HepG2 (cell line): Measurements from ENCODE around the gene FGGY. TPM values are rescaled to one million over a fixed set of nuclear protein-coding genes. Genes with fewer than 3 reads are reported as not detected.

Experiments
- CREB1 ChIP-seq, 2 experiments: fragments of 450-650 bp in 1 of 2; IDR thresholded peaks; 2 replicates each; pipeline ENCODE4 v1.6.1; 2016 to 2017; ENCODE audit warnings: control low read depth in 1 of 2, mild to moderate bottlenecking in 1 of 2, missing compliant biosample characterization in 1 of 2, missing genetic modification characterization in 1 of 2
- CSRNP2 ChIP-seq: sonication (generic); formaldehyde crosslinking; conservative IDR thresholded peaks from 2 replicates; pipeline ENCODE4 v1.8.0; 2022; ENCODE audit warnings: low read depth, missing genetic modification reagents
- HDAC2 ChIP-seq: sonication (generic); formaldehyde crosslinking; IDR thresholded peaks from 2 replicates; pipeline ENCODE4 v1.4.0; 2020; ENCODE audit warnings: missing genetic modification reagents
- MED1 ChIP-seq: sonication (generic); formaldehyde crosslinking; IDR thresholded peaks from 2 replicates; pipeline ENCODE4 v1.4.0; 2020; ENCODE audit warnings: missing genetic modification reagents
- PLRG1 ChIP-seq: fragments of 450-650 bp; conservative IDR thresholded peaks from 2 replicates; pipeline ENCODE4 v1.6.1; 2016
- REL ChIP-seq: sonication (generic); formaldehyde crosslinking; conservative IDR thresholded peaks from 2 replicates; pipeline ENCODE4 v1.8.0; 2022; ENCODE audit warnings: mild to moderate bottlenecking, missing genetic modification reagents, moderate library complexity
- SRSF9 ChIP-seq: fragments of 200-400 bp; formaldehyde crosslinking; IDR thresholded peaks from 2 replicates; pipeline ENCODE4 v1.6.1; 2018; ENCODE audit warnings: borderline replicate concordance, mild to moderate bottlenecking, low read depth, low read length; ENCODE audit not compliant: insufficient read depth, poor library complexity, severe bottlenecking
- TAF1 ChIP-seq: sonication (generic); formaldehyde crosslinking; IDR thresholded peaks from 2 replicates; pipeline ENCODE4 v1.4.0; 2020; ENCODE audit warnings: missing genetic modification reagents
- TFAP4 ChIP-seq: sonication (generic); IDR thresholded peaks from 2 replicates; pipeline ENCODE4 v1.6.1; 2016; ENCODE audit warnings: low read depth, borderline replicate concordance
- ZBTB2 ChIP-seq: sonication (generic); formaldehyde crosslinking; IDR thresholded peaks from 2 replicates; pipeline ENCODE4 v1.8.0; 2022; ENCODE audit warnings: low read depth, missing genetic modification reagents
- ZMYM3 ChIP-seq: sonication (generic); formaldehyde crosslinking; IDR thresholded peaks from 2 replicates; pipeline ENCODE4 v1.5.1; 2020; ENCODE audit warnings: mild to moderate bottlenecking, missing genetic modification reagents
- ZNF224 ChIP-seq: sonication (generic); formaldehyde crosslinking; IDR thresholded peaks from 2 replicates; pipeline ENCODE4 v1.5.0; 2020; ENCODE audit warnings: mild to moderate bottlenecking, missing genetic modification reagents
- ZNF543 ChIP-seq: sonication (generic); formaldehyde crosslinking; IDR thresholded peaks from 2 replicates; pipeline ENCODE4 v1.4.0; 2020; ENCODE audit warnings: mild to moderate bottlenecking, missing genetic modification reagents
- ZNF724P ChIP-seq: sonication (generic); formaldehyde crosslinking; IDR thresholded peaks from 2 replicates; pipeline ENCODE4 v1.8.0; 2022; ENCODE audit warnings: missing genetic modification reagents, borderline replicate concordance
- ZNF775 ChIP-seq: sonication (generic); formaldehyde crosslinking; IDR thresholded peaks from 2 replicates; pipeline ENCODE4 v1.4.0; 2020; ENCODE audit warnings: missing genetic modification reagents, mild to moderate bottlenecking, moderate library complexity, borderline replicate concordance
- ZNF879 ChIP-seq: sonication (generic); formaldehyde crosslinking; IDR thresholded peaks from 2 replicates; pipeline ENCODE4 v1.8.1; 2023; ENCODE audit warnings: missing genetic modification reagents
- polyA plus RNA-seq, 8 experiments: library from polyadenylated mRNA; depleted of rRNA in 3 of 8; stranded (reverse) in 7 of 8; unstranded in 1 of 8; fragments of >200 nt; fragmentation: Illumina TruSeq in 4 of 8; extraction: Trizol in 4 of 8; gene quantifications; 2 replicates each; pipeline versions ENCODE4 v1.2.1 to v1.2.3, GENCODE V29; 2011 to 2016; ENCODE audit warnings: low read depth in 4 of 8, missing spikeins in 1 of 8, mixed read lengths in 1 of 8; ENCODE audit not compliant: insufficient read depth in 1 of 8
- total RNA-seq, 5 experiments: library from RNA; depleted of rRNA; stranded (reverse); fragments of >200 nt; fragmentation: Illumina TruSeq; extraction: Trizol; gene quantifications; 2 replicates each; pipeline ENCODE4 v1.2.3, GENCODE V29; 2016; ENCODE audit warnings: low read depth in 1 of 5
- TF ChIP-seq, protein P1 (sequence below): sonication (generic); formaldehyde crosslinking; conservative IDR thresholded peaks from 2 replicates; pipeline ENCODE4 v1.8.0; 2022; ENCODE audit warnings: missing genetic modification reagents
- TF ChIP-seq, protein P2 (sequence below): IDR thresholded peaks from 2 replicates; pipeline ENCODE4 v1.6.1; 2012; ENCODE audit warnings: inconsistent platforms
- TF ChIP-seq, protein P3 (sequence below): sonication (generic); formaldehyde crosslinking; IDR thresholded peaks from 2 replicates; pipeline ENCODE4 v1.4.0; 2020; ENCODE audit warnings: missing genetic modification reagents

FGGY gene
- total and polyA plus RNA-seq, 2 of the 13 experiments (the other 11 are each of a cell fraction or from before 2014, with no cell fraction given) = 15.7 to 27.5 TPM

DNA sequence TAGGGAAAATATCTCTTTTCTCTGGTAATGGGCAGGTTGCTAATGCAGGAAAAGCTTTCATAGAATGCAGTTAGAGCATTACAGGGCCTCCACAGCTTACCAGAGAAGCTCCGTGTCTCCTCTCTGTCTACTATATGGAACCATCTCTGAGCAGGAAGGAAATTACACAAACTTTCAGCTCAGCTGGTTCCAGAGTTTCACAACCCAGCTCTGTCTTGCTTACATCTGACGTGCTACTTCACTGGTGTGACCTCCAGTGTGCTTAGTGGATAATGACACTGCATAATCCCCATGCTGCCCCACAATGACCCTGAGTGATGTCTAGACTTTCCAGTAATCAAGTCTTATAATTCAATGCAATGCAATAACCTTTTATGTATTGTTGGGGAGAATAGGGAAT, 4.3 kb upstream of the FGGY start (continued):
- TF ChIP-seq REL (CRISPR knock-in tag) = no peak
- TF ChIP-seq PLRG1 = no peak
- TF ChIP-seq SRSF9 = no peak
- TF ChIP-seq TFAP4 = peak; percentile 98
- TF ChIP-seq, protein P1, sequence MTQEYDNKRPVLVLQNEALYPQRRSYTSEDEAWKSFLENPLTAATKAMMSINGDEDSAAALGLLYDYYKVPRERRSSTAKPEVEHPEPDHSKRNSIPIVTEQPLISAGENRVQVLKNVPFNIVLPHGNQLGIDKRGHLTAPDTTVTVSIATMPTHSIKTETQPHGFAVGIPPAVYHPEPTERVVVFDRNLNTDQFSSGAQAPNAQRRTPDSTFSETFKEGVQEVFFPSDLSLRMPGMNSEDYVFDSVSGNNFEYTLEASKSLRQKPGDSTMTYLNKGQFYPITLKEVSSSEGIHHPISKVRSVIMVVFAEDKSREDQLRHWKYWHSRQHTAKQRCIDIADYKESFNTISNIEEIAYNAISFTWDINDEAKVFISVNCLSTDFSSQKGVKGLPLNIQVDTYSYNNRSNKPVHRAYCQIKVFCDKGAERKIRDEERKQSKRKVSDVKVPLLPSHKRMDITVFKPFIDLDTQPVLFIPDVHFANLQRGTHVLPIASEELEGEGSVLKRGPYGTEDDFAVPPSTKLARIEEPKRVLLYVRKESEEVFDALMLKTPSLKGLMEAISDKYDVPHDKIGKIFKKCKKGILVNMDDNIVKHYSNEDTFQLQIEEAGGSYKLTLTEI (CRISPR knock-in tag) = no peak
- TF ChIP-seq ZMYM3 = no peak
- TF ChIP-seq CREB1 (IDR thresholded peaks at IDR 0.05) = peak; percentile 72
- peak; percentile 83 for TF ChIP-seq CREB1 (CRISPR knock-in tag; IDR thresholded peaks at IDR 0.05)
- peak; percentile 34; the same call in 1 of the 2 replicates for TF ChIP-seq HDAC2 (CRISPR knock-in tag)
- no peak for TF ChIP-seq ZNF724P (CRISPR knock-in tag)
- TF ChIP-seq ZNF879 (CRISPR knock-in tag) = no peak
- no peak for TF ChIP-seq ZNF224 (CRISPR knock-in tag)
- TF ChIP-seq, protein P2, sequence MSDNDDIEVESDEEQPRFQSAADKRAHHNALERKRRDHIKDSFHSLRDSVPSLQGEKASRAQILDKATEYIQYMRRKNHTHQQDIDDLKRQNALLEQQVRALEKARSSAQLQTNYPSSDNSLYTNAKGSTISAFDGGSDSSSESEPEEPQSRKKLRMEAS = peak; percentile 20; the same call in 1 of the 2 replicates
- TF ChIP-seq ZBTB2 (CRISPR knock-in tag) = no peak
- TF ChIP-seq MED1 = peak; percentile 67
- TF ChIP-seq, protein P3, sequence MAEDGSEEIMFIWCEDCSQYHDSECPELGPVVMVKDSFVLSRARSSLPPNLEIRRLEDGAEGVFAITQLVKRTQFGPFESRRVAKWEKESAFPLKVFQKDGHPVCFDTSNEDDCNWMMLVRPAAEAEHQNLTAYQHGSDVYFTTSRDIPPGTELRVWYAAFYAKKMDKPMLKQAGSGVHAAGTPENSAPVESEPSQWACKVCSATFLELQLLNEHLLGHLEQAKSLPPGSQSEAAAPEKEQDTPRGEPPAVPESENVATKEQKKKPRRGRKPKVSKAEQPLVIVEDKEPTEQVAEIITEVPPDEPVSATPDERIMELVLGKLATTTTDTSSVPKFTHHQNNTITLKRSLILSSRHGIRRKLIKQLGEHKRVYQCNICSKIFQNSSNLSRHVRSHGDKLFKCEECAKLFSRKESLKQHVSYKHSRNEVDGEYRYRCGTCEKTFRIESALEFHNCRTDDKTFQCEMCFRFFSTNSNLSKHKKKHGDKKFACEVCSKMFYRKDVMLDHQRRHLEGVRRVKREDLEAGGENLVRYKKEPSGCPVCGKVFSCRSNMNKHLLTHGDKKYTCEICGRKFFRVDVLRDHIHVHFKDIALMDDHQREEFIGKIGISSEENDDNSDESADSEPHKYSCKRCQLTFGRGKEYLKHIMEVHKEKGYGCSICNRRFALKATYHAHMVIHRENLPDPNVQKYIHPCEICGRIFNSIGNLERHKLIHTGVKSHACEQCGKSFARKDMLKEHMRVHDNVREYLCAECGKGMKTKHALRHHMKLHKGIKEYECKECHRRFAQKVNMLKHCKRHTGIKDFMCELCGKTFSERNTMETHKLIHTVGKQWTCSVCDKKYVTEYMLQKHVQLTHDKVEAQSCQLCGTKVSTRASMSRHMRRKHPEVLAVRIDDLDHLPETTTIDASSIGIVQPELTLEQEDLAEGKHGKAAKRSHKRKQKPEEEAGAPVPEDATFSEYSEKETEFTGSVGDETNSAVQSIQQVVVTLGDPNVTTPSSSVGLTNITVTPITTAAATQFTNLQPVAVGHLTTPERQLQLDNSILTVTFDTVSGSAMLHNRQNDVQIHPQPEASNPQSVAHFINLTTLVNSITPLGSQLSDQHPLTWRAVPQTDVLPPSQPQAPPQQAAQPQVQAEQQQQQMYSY = no peak
- TF ChIP-seq CSRNP2 (CRISPR knock-in tag) = no peak
- no peak for TF ChIP-seq TAF1 (CRISPR knock-in tag)
- TF ChIP-seq ZNF775 (CRISPR knock-in tag) = no peak
- no peak for TF ChIP-seq ZNF543 (CRISPR knock-in tag)
